H9 (cell line): ENCODE results near the gene KCNIP3. TPM values are rescaled to one million over a fixed set of nuclear protein-coding genes. Genes with fewer than 3 reads are reported as not detected.

ENCODE experiments used
- DNase-seq: peaks from one replicate; pipeline ENCODE4 v3.0.0-alpha.2; 2017
- H2AFZ ChIP-seq: one replicate; pipeline ENCODE4 v1.6.1; 2013; ENCODE audit warnings: mild to moderate bottlenecking, low read length, control low read depth, moderate library complexity
- H2AK5ac ChIP-seq: 2 replicates; pipeline ENCODE4 v1.6.1; 2013; ENCODE audit warnings: low read length, control low read depth, mixed read lengths; ENCODE audit not compliant: insufficient read length
- H2BK120ac ChIP-seq: one replicate; pipeline ENCODE4 v1.6.1; 2013; ENCODE audit warnings: low read depth, mild to moderate bottlenecking, low read length, control low read depth, inconsistent platforms; ENCODE audit not compliant: poor library complexity, severe bottlenecking
- H2BK12ac ChIP-seq: 2 replicates; pipeline ENCODE4 v1.6.1; 2013; ENCODE audit warnings: low read length, control low read depth, mixed read lengths, low read depth; ENCODE audit not compliant: insufficient read length
- H2BK15ac ChIP-seq: 2 replicates; pipeline ENCODE4 v1.6.1; 2013; ENCODE audit warnings: low read depth, low read length, control low read depth
- H2BK20ac ChIP-seq: one replicate; pipeline ENCODE4 v1.6.1; 2013; ENCODE audit warnings: low read depth, mild to moderate bottlenecking, low read length, control low read depth, inconsistent platforms; ENCODE audit not compliant: poor library complexity, severe bottlenecking
- H2BK5ac ChIP-seq: 2 replicates; pipeline ENCODE4 v1.6.1; 2013; ENCODE audit warnings: low read length, control low read depth, mixed read lengths; ENCODE audit not compliant: insufficient read length
- H3K14ac ChIP-seq: 2 replicates; pipeline ENCODE4 v1.6.1; 2013; ENCODE audit warnings: low read length, control low read depth; ENCODE audit not compliant: insufficient read depth
- H3K18ac ChIP-seq: 2 replicates; pipeline ENCODE4 v1.6.1; 2013; ENCODE audit warnings: low read depth, mild to moderate bottlenecking, mixed read lengths, low read length, control low read depth; ENCODE audit not compliant: insufficient read length
- H3K23ac ChIP-seq: 2 replicates; pipeline ENCODE4 v1.6.1; 2013; ENCODE audit warnings: low read length, control low read depth, mixed read lengths, low read depth; ENCODE audit not compliant: insufficient read length
- H3K23me2 ChIP-seq: 2 replicates; pipeline ENCODE4 v1.6.1; 2013; ENCODE audit warnings: low read depth, mild to moderate bottlenecking, mixed read lengths, low read length, control low read depth; ENCODE audit not compliant: insufficient read length, poor library complexity, severe bottlenecking
- H3K27ac ChIP-seq: 2 replicates; pipeline ENCODE4 v1.5.1; 2013; ENCODE audit warnings: low read length, control low read depth, mixed read lengths, low read depth; ENCODE audit not compliant: insufficient read length
- H3K27me3 ChIP-seq: 2 replicates; pipeline ENCODE4 v1.6.1; 2013; ENCODE audit warnings: low read length, control low read depth, inconsistent platforms; ENCODE audit not compliant: insufficient read depth
- H3K4ac ChIP-seq: 2 replicates; pipeline ENCODE4 v1.6.1; 2013; ENCODE audit warnings: low read depth, mild to moderate bottlenecking, control low read depth, inconsistent platforms, low read length, moderate library complexity
- H3K4me1 ChIP-seq: 2 replicates; pipeline ENCODE4 v1.6.1; 2013; ENCODE audit warnings: low read length, control low read depth, inconsistent platforms; ENCODE audit not compliant: insufficient read depth
- H3K4me2 ChIP-seq: 2 replicates; pipeline ENCODE4 v1.6.1; 2013; ENCODE audit warnings: low read length, control low read depth, mixed read lengths; ENCODE audit not compliant: insufficient read length, insufficient read depth
- H3K56ac ChIP-seq: 2 replicates; pipeline ENCODE4 v1.6.1; 2013; ENCODE audit warnings: low read depth, mild to moderate bottlenecking, mixed read lengths, low read length, control low read depth; ENCODE audit not compliant: insufficient read length
- H3K79me1 ChIP-seq: 2 replicates; pipeline ENCODE4 v1.6.1; 2013; ENCODE audit warnings: low read depth, mild to moderate bottlenecking, moderate library complexity, low read length, control low read depth, inconsistent platforms; ENCODE audit not compliant: insufficient read depth, poor library complexity, severe bottlenecking
- H3K79me2 ChIP-seq: 2 replicates; pipeline ENCODE4 v1.6.1; 2013; ENCODE audit warnings: low read length, control low read depth, inconsistent platforms; ENCODE audit not compliant: insufficient read depth
- H3K9ac ChIP-seq: 2 replicates; pipeline ENCODE4 v1.6.1; 2013; ENCODE audit warnings: low read length, control low read depth, mixed read lengths; ENCODE audit not compliant: insufficient read length; ENCODE audit errors: extremely low read depth
- H3K9me3 ChIP-seq: one replicate; pipeline ENCODE4 v1.6.1; 2013; ENCODE audit warnings: low read depth, low read length, inconsistent platforms; ENCODE audit not compliant: control insufficient read depth
- H3T11ph ChIP-seq: one replicate; pipeline ENCODE4 v1.6.1; 2013; ENCODE audit warnings: mild to moderate bottlenecking, low read length, control low read depth, inconsistent platforms
- H4K20me1 ChIP-seq: one replicate; pipeline ENCODE4 v1.6.1; 2013; ENCODE audit not compliant: control insufficient read depth, insufficient read length, insufficient read depth
- H4K5ac ChIP-seq: 2 replicates; pipeline ENCODE4 v1.6.1; 2013; ENCODE audit warnings: low read depth, mild to moderate bottlenecking, mixed read lengths, low read length, control low read depth; ENCODE audit not compliant: insufficient read length
- H4K8ac ChIP-seq: replicated peaks from 2 replicates; pipeline ENCODE4 v1.6.1; 2013; ENCODE audit warnings: low read length, control low read depth, mixed read lengths, low read depth; ENCODE audit not compliant: insufficient read length
- H4K91ac ChIP-seq: 2 replicates; pipeline ENCODE4 v1.6.1; 2013; ENCODE audit warnings: low read depth, mild to moderate bottlenecking, moderate library complexity, mixed read lengths, low read length, control low read depth; ENCODE audit not compliant: insufficient read length
- H3K27ac Mint-ChIP-seq, 3 experiments: 2 replicates in 2 of 3; 3 replicates in 1 of 3; pipeline ENCODE4 v1.8.0; 2020 to 2021; ENCODE audit warnings: mixed read lengths in 3 of 3, mild to moderate bottlenecking in 1 of 3, moderate library complexity in 1 of 3
- H3K27me3 Mint-ChIP-seq: 2 replicates; pipeline ENCODE4 v1.8.0; 2021; ENCODE audit warnings: low read depth, mild to moderate bottlenecking, moderate library complexity, mixed read lengths
- H3K36me3 Mint-ChIP-seq, 3 experiments: 2 replicates in 2 of 3; 3 replicates in 1 of 3; pipeline ENCODE4 v1.8.0; 2020 to 2021; ENCODE audit warnings: low read depth in 3 of 3, mixed read lengths in 3 of 3; ENCODE audit not compliant: insufficient read depth in 1 of 3
- H3K4me1 Mint-ChIP-seq, 2 experiments: 2 replicates each; pipeline ENCODE4 v1.8.0; 2020; ENCODE audit warnings: mixed read lengths in 2 of 2
- H3K4me3 Mint-ChIP-seq, 2 experiments: 2 replicates in 1 of 2; 3 replicates in 1 of 2; pipeline ENCODE4 v1.8.0; 2020 to 2021; ENCODE audit warnings: mild to moderate bottlenecking in 2 of 2, mixed read lengths in 2 of 2, moderate library complexity in 1 of 2
- H3K9me3 Mint-ChIP-seq, 2 experiments: 2 replicates in 1 of 2; 3 replicates in 1 of 2; pipeline ENCODE4 v1.8.0; 2020; ENCODE audit warnings: mild to moderate bottlenecking in 2 of 2, mixed read lengths in 2 of 2, moderate library complexity in 1 of 2
- WGBS: extraction: QIAGEN DNeasy Blood & Tissue Kit; methylation state at CpG from one replicate; pipeline ENCODE4 v1.1.7; 2013; ENCODE audit warnings: missing lambda C conversion rate, low lambda C conversion rate, mixed read lengths; ENCODE audit not compliant: insufficient read length; ENCODE audit errors: extremely low coverage; 5-methylcytosine and 5-hydroxymethylcytosine counted together
- total RNA-seq: library from RNA; stranded (reverse); gene quantifications from 2 replicates; pipeline ENCODE4 v1.2.1, GENCODE V29; 2021
- TF ChIP-seq, protein P1 (sequence below): fragments of 200-600 bp; sonication (generic); conservative IDR thresholded peaks from 3 replicates; pipeline ENCODE4 v1.8.0; 2021; ENCODE audit warnings: antibody characterized with exemption, mild to moderate bottlenecking

The KCNIP3 gene
- total RNA-seq, 1 experiment from 2014 or later, result 1.5 TPM

GRCh38 chr2:95388091-95388692, 91.0 kb downstream of the KCNIP3 start:
- Histone ChIP-seq H3K9me3 (no peaks in the 10 kb centered on the region), H2BK12ac (no peak overlapping the region), H2AK5ac (no peak overlapping the region), H3K27ac (no peak overlapping the region), H3K4ac (no peak overlapping the region), H3K27me3 (no peaks in the 10 kb centered on the region), H3K56ac (no peak overlapping the region), H3K79me1 (no peaks in the 10 kb centered on the region), H2BK20ac (no peak overlapping the region), H3K9ac (no peak overlapping the region), H4K5ac (no peak overlapping the region), H4K8ac (no peak overlapping the region), H3T11ph (no peak overlapping the region), H3K18ac (no peak overlapping the region), H2BK15ac (no peak overlapping the region), H3K23ac (no peak overlapping the region), H3K4me1 (no peaks in the 10 kb centered on the region), H3K14ac (no peak overlapping the region), H4K91ac (no peak overlapping the region), H2AFZ (no peak overlapping the region), H3K79me2 (no peaks in the 10 kb centered on the region), H4K20me1 (no peaks in the 10 kb centered on the region), H2BK5ac (no peak overlapping the region), H3K4me2 (no peak overlapping the region), H3K23me2 (no peaks in the 10 kb centered on the region), H2BK120ac (no peak overlapping the region)
- Mint-ChIP-seq H3K9me3 (no peaks in the 10 kb centered on the region), H3K27ac (no peak overlapping the region), H3K4me1 (peaks cover 2 to 6% of the 10 kb centered on the region in 2 experiments; a peak in 2 of 4 replicates), H3K36me3 (no peaks in the 10 kb centered on the region), H3K27me3 (peaks cover 31% of the 10 kb centered on the region), H3K4me3 (no peak overlapping the region)
- WGBS, result no CpG with 5 or more reads among the region's 14 CpGs
- DNase-seq, result no peak
- TF ChIP-seq, protein P1, sequence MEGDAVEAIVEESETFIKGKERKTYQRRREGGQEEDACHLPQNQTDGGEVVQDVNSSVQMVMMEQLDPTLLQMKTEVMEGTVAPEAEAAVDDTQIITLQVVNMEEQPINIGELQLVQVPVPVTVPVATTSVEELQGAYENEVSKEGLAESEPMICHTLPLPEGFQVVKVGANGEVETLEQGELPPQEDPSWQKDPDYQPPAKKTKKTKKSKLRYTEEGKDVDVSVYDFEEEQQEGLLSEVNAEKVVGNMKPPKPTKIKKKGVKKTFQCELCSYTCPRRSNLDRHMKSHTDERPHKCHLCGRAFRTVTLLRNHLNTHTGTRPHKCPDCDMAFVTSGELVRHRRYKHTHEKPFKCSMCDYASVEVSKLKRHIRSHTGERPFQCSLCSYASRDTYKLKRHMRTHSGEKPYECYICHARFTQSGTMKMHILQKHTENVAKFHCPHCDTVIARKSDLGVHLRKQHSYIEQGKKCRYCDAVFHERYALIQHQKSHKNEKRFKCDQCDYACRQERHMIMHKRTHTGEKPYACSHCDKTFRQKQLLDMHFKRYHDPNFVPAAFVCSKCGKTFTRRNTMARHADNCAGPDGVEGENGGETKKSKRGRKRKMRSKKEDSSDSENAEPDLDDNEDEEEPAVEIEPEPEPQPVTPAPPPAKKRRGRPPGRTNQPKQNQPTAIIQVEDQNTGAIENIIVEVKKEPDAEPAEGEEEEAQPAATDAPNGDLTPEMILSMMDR, result no peak
